Stimulated activated CD4-positive, alpha-beta T cell treated with anti-CD3 and anti-CD28 coated beads, Interleukin-2, amount 100 ng/mL, for 24 hours (primary cell): ENCODE results near the gene PCDH1.
A peak's percentile ranks its signal among the peaks of the same experiment; 100 is the strongest.

Experiments
- DNase-seq, 2 donors: peaks; one replicate each; pipeline ENCODE4 v3.0.0-alpha.2; 2020

The PCDH1 gene

GRCh38 chr5:141852448-141852847, 25.8 kb downstream of the PCDH1 start:
- no peak for DNase-seq

- DNase-seq: no peak
Measured at GRCh38 chr5:141851195-141851874, 26.9 kb downstream of the PCDH1 start.

DNA sequence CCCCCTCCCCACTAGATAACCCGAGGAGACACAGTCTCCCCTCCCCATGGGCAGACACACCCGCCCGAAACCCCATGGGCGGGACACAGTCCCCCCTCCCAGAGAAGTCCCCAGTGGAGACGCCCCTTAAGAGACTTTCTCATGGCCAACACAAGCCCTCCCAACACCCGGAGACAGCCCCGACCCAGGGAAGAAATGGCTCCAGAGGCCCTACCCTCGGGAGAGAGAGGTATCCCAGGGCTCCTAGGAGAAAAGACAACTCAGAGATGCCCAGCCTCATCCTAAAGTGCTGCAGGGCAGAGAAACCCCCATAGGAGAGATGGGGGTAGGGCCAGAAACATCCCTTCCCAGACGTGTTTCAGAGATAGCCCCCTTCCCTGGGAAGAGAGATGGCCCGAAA, 27.4 kb downstream of the PCDH1 start:
- DNase-seq: no peak

- DNase-seq: peak; percentile 35 to 51
Measured at GRCh38 chr5:141850244-141850768, 27.9 kb downstream of the PCDH1 start.

DNA sequence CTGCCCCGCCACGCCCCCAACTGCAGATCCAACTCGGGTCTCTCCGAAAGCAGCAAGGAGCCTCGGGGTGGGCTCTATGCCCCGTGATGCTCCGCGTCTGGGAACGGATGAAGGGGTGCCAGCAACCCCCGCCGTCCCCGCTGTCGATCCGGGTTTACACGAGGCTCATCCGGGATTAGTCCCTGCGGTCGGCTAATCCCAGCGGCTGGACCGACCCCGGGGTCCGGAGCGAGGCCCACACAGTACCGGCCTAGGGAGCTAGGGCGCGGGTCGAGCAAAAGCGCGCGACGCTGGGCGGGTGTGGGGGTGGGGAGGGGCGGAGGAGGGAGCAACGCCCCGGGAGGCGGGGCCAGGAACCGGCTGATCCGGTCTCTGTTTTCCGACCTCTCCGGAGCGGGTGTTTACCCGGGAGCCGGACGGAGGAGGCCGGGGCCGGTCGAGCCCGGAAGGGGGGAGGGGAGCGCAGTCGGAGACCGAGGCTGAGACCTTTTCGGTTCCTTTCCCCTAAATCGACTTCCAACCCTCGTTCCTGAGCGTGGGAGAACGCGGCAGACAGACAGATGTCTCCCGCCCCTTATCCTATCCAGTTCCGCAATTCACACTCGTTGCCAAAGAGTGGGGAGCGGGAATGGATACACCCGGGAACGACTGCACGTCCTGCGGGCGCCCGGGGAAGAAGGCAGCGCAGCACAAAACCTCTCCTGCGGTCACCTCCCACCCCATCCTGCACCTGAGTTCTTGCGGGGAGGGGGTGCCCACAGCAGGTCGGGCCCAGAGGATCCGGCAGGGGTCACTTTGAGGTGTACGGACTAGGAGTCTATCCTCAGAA, 28.6 kb downstream of the PCDH1 start:
- peak; percentile 72 to 80 for DNase-seq

- peak; percentile 41 to 58 for DNase-seq
Measured at GRCh38 chr5:141848744-141849414, 29.3 kb downstream of the PCDH1 start.

DNA sequence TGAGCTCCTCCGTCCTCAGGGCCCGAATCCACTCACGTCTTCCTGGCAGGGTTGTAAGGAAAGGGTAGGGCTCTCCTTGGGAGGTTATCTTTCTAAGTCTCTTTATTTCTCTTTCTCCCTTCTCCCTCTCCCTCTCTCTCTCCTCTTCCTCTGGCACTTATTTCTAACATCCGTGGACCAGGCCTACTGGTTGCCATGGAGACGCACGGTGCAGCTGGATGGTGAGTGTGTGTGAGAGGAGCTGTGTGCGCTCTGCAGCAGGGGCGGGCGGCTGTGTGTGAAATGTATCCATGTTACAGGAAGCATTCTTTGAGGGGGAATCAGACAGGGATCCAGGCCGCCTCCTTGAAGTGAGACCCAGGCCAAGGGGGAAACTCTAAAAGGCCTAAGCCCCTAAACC, 32.2 kb downstream of the PCDH1 start:
- no peak for DNase-seq

DNA sequence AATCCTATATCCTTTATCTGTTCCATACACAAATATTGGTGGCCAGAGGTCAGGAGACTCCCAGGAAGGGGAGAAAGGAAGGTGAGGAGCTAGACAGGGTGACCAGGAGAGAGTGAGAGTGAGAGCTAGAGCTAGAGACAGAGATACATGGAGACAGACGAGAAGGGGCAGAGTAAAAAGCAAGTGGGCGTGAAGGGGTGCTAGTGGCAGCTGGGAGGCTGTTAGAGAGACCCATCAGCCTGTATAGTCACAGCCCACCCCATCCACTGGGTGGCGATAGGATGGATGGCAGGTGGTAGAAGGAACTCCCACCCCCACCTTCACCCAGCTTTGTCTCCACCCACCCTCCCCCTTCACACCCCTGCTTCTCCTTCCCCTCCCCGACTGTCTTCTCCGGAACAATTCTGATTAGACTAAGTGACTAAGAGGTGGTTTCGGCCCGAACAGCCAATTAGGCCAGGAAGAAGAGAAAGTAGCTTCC, 32.8 kb downstream of the PCDH1 start:
- DNase-seq: peak in 1 of 2 donors; percentile 13

DNA sequence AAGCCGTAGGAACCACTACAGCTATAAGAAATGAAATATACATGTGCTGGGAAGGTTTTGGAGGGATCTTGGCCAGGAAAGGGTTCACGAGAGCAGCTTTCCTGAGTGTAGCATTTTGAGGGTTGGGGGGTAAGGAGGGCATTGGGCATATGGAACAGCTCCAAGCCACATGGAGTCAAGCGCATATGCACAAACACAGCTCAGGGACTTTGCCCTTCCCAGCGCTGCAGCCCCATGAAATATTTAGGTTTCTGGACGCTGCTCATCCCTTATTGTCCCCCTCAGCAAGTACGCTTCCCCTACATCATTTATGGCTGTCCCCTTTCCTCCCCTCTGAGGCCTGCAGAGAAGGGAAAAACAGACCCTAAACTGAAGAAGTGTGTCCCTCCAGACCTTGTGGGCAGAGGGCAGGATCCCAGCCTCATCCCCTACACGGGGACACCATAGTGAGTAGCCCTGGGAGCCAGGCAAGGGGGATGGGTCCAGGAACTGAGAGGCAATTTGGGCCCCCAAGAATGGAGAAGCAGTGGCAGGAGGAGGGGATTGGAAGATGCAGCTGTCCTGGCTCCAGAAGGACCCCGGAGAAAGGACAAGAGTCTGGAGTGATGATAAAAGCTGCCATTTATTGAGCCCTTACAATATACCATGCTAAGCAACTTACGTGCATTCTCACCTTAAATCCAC, 33.7 kb downstream of the PCDH1 start:
- no peak for DNase-seq

DNA sequence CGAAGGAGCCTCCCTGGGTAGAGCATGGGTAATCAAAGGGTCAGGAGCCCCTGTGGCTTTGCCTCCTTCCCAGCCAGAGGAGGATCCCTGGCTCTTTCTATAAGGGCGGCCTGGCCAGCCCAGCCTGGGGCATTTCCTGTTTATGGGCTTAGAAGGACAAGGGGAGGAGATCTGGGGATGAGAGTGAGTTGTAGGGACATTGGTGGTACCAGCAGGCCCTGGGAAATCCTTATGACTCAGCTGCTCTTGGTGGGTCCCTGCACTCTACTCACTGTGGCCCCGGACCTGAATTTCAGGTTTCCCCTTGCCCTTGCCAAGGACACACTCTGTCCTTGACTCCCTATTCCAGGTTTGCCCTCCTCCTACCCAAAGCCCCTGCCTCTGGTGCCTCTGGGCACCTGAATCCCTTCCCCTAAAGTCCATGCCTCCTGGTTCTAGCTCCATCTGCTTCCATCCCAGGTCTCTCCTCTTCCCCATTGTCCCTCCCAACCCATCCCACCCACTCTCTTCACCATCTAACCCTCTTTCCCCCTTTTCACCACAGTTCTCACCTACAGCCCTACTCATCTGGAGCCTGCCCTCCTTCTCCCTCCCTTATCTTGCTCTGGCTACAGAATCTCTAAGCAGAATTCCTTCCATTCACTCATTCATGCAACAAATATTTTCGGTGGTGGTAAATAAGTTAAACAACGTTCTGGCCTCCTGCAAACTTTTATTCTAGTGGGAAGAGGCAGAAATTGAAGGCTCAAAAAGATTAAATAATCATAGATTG, 34.9 kb downstream of the PCDH1 start:
- DNase-seq: no peak

DNA sequence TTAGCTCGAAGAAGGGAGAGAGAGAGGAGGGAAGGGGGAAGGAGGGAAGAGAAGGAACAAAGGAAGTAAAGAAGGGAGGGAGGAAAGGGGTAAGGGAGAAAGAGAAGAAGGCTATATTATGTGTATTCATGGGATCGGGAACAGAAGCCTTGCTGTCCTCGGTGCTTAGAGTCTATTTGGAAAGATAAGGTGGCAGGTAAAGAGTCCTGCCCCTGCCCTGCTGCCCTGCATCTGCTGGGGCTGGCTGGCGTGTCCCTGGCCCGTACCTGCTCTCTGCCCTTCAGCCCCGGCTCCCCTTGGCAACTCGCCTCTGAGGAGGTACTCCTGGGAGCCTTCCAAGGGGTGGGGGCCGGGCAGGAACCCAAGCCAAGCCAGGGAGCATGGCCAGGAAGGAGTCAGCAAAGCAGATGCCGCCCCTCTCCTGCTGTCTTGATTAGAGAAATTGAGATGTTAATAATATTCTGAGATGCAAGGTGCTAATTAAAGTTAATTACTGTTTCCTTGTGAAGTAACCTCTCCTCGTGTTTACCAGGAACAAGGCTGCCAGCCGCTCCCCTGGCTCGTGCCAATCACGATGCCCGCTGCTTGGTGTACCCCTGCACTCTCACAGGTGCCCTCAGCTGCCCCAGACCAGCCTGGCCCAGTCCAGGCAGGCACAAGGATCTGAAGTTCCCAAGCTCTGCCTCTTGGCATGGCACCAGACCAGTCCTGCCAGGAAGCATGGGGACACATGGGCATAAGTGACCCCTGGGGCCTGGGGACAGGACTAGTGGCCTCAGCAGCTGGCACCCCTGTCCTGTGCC, 36.6 kb downstream of the PCDH1 start:
- DNase-seq: no peak

DNA sequence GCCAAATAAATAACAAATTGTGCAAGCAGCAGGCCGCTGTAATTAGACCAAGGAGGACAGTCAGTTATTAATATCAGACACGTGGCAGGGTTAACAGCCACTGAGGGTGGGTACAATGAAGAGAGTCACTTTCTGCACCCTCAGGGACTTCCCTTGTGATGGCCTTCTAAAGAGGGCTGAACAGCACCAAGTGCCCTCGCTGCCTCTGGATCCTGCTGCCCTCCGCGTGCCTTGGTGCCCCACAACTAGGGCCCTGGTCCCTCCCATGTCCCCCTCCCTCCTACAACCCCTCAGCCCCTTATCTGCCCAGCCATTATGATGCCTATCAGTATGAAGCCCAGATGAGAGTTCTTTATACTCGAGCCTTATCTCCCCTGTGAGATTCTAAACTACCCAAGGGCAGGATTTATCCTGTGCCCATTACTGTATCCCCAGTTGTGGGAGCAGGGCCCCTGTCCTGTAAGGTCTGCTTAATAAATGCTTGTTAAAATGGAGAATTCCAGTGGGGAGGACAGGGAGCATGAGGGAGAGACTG, 37.3 kb downstream of the PCDH1 start:
- DNase-seq: no peak

GRCh38 chr5:141840280-141840812, 37.9 kb downstream of the PCDH1 start:
- DNase-seq: no peak

DNA sequence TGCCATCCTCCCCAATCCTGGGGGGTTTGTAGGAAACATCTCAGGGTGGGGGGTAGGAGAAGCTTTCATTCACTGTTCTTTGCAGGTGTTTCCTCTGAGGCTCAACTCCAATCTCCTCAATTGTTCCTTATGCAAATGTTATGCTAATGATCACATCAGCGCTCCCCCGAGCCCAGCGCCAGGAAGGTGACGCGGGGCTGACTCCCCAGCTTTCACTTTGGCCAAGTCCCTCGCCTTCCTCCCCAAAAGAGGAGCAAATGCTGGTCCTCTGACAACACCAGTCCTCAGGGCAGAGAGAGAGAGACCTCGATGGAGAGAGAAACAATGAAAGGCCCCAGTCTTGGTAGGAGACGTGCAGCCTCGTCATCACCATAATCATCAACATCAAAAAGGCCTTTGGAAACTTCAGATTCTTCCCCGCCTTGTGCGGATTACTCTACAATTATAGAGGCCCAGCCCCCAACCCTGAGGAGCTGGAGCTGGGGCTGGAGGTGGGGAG, 39.1 kb downstream of the PCDH1 start:
- peak in 1 of 2 donors; percentile 16 for DNase-seq

GRCh38 chr5:141838326-141839014, 39.7 kb downstream of the PCDH1 start:
- no peak for DNase-seq

- no peak for DNase-seq
Measured at GRCh38 chr5:141835928-141836670, 42.1 kb downstream of the PCDH1 start.

- no peak for DNase-seq
Measured at GRCh38 chr5:141834331-141834730, 43.9 kb downstream of the PCDH1 start.

DNA sequence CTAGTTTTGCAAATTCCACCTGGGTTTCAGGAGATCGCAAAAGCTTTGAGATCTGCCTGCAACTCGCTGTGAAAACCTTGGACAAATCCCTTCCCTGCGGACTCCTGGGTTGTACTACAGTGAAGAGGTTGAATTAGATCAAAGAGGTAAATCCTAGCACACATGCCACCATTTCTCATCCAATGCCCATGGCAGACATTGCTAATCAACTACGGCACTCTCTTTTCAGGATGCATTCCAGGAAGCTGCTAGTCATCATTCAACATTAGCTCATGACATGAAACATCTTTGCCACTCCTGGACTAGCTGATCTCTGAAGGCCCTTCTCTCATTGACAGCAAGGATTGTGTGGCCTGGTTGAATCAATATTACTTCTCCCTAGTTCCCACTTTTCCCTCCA, 46.1 kb downstream of the PCDH1 start:
- DNase-seq: no peak

DNA sequence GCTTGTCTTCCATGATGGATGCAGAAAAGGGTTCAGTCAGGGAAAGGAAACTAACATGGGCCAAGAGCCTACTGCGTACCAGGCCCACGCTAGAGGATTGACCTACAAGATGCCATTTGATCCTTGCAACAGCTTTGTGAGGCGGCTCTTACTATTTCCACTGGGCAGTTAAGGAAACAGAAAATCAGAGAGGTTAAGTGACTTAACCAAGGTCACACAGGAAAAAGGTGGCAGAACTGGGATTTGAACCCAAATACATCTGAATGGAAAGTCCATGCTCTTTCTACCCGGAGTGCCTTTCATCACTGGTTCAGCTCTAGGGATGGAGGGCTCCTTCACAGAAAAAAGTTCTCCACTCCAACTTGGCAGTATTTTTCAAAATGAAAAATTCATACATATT, 50.0 kb downstream of the PCDH1 start:
- DNase-seq: no peak
